IMR-90 (cell line): ENCODE data around the gene GPRC5C. TPM values are rescaled to one million over a fixed set of nuclear protein-coding genes. Genes with fewer than 3 reads are reported as not detected.

Source experiments
- ATAC-seq: fragments of 200-7000 bp; cut with Tn5 transposase; 2 replicates; pipeline ENCODE4 v1.9.1; 2020; ENCODE audit warnings: low read depth, mild to moderate bottlenecking, moderate library complexity
- BruUV-seq: library from RNA; stranded (reverse); fragments of 400-500 nt; replicated peaks from 2 replicates; lab custom pipeline; 2021; lab: Mats Ljungman, UMichigan
- CTCF ChIA-PET: fragments of 300-600 bp; formaldehyde crosslinking; extraction: SDS; loops from one replicate; lab custom pipeline; 2021; ENCODE audit warnings: antibody characterized with exemption; lab: Yijun Ruan, JAX
- POLR2A ChIA-PET: fragments of 300-600 bp; sonication (Branson Sonifier 250); formaldehyde crosslinking; loops from one replicate; lab custom pipeline; 2022; ENCODE audit warnings: antibody characterized with exemption; ENCODE audit not compliant: unreplicated experiment; lab: Charles Lee
- DNase-seq: peaks from one replicate; pipeline ENCODE4 v3.0.0; 2013
- H2AFZ ChIP-seq: replicated peaks from 2 replicates; pipeline ENCODE3; 2013; ENCODE audit warnings: low read length, mild to moderate bottlenecking; ENCODE audit not compliant: poor library complexity
- H2AK5ac ChIP-seq: 2 replicates; pipeline ENCODE4 v1.6.1; 2013; ENCODE audit warnings: low read depth, low read length, inconsistent platforms
- H2AK9ac ChIP-seq: replicated peaks from 2 replicates; pipeline ENCODE3; 2013; ENCODE audit warnings: mild to moderate bottlenecking, low read depth, low read length, moderate library complexity; ENCODE audit not compliant: poor library complexity
- H2BK120ac ChIP-seq: 2 replicates; pipeline ENCODE4 v1.6.1; 2013; ENCODE audit warnings: low read depth, low read length, inconsistent platforms
- H2BK15ac ChIP-seq: 3 replicates; pipeline ENCODE4 v1.6.1; 2013; ENCODE audit warnings: low read depth, low read length, inconsistent platforms
- H2BK20ac ChIP-seq: 2 replicates; pipeline ENCODE4 v1.6.1; 2013; ENCODE audit warnings: low read depth, mild to moderate bottlenecking, inconsistent platforms, low read length, moderate library complexity
- H2BK5ac ChIP-seq: 2 replicates; pipeline ENCODE4 v1.6.1; 2013; ENCODE audit warnings: mild to moderate bottlenecking, low read depth, low read length, inconsistent platforms; ENCODE audit not compliant: poor library complexity, severe bottlenecking
- H3K14ac ChIP-seq: replicated peaks from 2 replicates; pipeline ENCODE4 v1.6.1; 2013; ENCODE audit warnings: low read depth, low read length, inconsistent platforms
- H3K18ac ChIP-seq: 2 replicates; pipeline ENCODE4 v1.6.1; 2013; ENCODE audit warnings: low read depth, low read length, control low read depth
- H3K23ac ChIP-seq: 2 replicates; pipeline ENCODE4 v1.6.1; 2013; ENCODE audit warnings: low read depth, low read length, inconsistent platforms
- H3K27ac ChIP-seq: 2 replicates; pipeline ENCODE4 v1.5.1; 2013; ENCODE audit warnings: mild to moderate bottlenecking, control low read depth, low read length; ENCODE audit not compliant: insufficient read depth
- H3K27me3 ChIP-seq: 2 replicates; pipeline ENCODE4 v1.6.1; 2013; ENCODE audit warnings: low read length; ENCODE audit not compliant: control insufficient read depth, insufficient read depth
- H3K36me3 ChIP-seq: 2 replicates; pipeline ENCODE4 v1.6.1; 2013; ENCODE audit warnings: low read length, mixed read lengths; ENCODE audit not compliant: control insufficient read depth, insufficient read depth
- H3K4ac ChIP-seq: 2 replicates; pipeline ENCODE4 v1.6.1; 2013; ENCODE audit warnings: low read depth, low read length, inconsistent platforms
- H3K4me1 ChIP-seq: 2 replicates; pipeline ENCODE4 v1.6.1; 2013; ENCODE audit warnings: low read length, mixed read lengths; ENCODE audit not compliant: control insufficient read depth, insufficient read depth
- H3K4me2 ChIP-seq: 2 replicates; pipeline ENCODE4 v1.6.1; 2013; ENCODE audit warnings: low read depth, mild to moderate bottlenecking, control low read depth, low read length, moderate library complexity
- H3K4me3 ChIP-seq: 2 replicates; pipeline ENCODE4 v1.5.1; 2013; ENCODE audit warnings: low read depth, mild to moderate bottlenecking, control low read depth, low read length, moderate library complexity; ENCODE audit not compliant: insufficient read depth
- H3K56ac ChIP-seq: 2 replicates; pipeline ENCODE4 v1.6.1; 2013; ENCODE audit warnings: low read length, inconsistent platforms; ENCODE audit not compliant: insufficient read depth; ENCODE audit errors: extremely low read depth
- H3K79me1 ChIP-seq, 2 experiments: 2 replicates each; pipeline ENCODE4 v1.6.1; 2013; ENCODE audit warnings: low read length in 2 of 2, inconsistent platforms in 1 of 2, low read depth in 1 of 2
- H3K9ac ChIP-seq: 2 replicates; pipeline ENCODE4 v1.6.1; 2013; ENCODE audit warnings: low read depth, low read length, control low read depth
- H3K9me1 ChIP-seq: 2 replicates; pipeline ENCODE4 v1.6.1; 2013; ENCODE audit warnings: low read length, inconsistent platforms; ENCODE audit not compliant: insufficient read depth
- H3K9me3 ChIP-seq: 2 replicates; pipeline ENCODE4 v1.6.1; 2013; ENCODE audit warnings: low read length; ENCODE audit not compliant: control insufficient read depth, insufficient read depth
- H4K20me1 ChIP-seq: 2 replicates; pipeline ENCODE4 v1.6.1; 2013; ENCODE audit warnings: low read length, inconsistent platforms; ENCODE audit not compliant: insufficient read depth
- H4K5ac ChIP-seq: 2 replicates; pipeline ENCODE4 v1.6.1; 2013; ENCODE audit warnings: mild to moderate bottlenecking, low read depth, low read length, control low read depth
- H4K8ac ChIP-seq, 2 experiments: 2 replicates each; pipeline ENCODE4 v1.6.1; 2013; ENCODE audit warnings: low read depth in 2 of 2, low read length in 2 of 2, control low read depth in 1 of 2, inconsistent platforms in 1 of 2
- H4K91ac ChIP-seq: 2 replicates; pipeline ENCODE4 v1.6.1; 2013; ENCODE audit warnings: low read depth, low read length, inconsistent platforms; ENCODE audit not compliant: insufficient read depth
- BHLHE40 ChIP-seq: fragments of 150-350 bp; IDR thresholded peaks from 2 replicates; pipeline ENCODE4 v1.6.1; 2016; ENCODE audit warnings: mild to moderate bottlenecking, low read depth, low read length
- MAFK ChIP-seq: IDR thresholded peaks from 2 replicates; pipeline ENCODE4 v1.6.1; 2012; ENCODE audit warnings: low read depth, low read length, improper control_type of control experiment
- MAZ ChIP-seq: IDR thresholded peaks from 2 replicates; pipeline ENCODE4 v1.6.1; 2012; ENCODE audit warnings: low read depth, mild to moderate bottlenecking, low read length, improper control_type of control experiment, moderate library complexity, borderline replicate concordance
- RAD21 ChIP-seq: IDR thresholded peaks from 2 replicates; pipeline ENCODE4 v1.6.1; 2012; ENCODE audit warnings: low read length, improper control_type of control experiment
- WGBS, 2 experiments: methylation state at CpG; one replicate each; pipeline versions ENCODE4 v1.1.5 to v1.1.7; 2013; ENCODE audit warnings: missing lambda C conversion rate in 2 of 2; ENCODE audit not compliant: insufficient read length in 1 of 2; ENCODE audit errors: extremely low coverage in 2 of 2; 5-methylcytosine and 5-hydroxymethylcytosine counted together
- dilution Hi-C: fragments of 300-500 bp; cut with HindIII; formaldehyde crosslinking; loops from one replicate; pipeline ENCODE4 v1.14.3; 2018; ENCODE audit warnings: low sequenced_read_pairs; ENCODE audit not compliant: unreplicated experiment
- in situ Hi-C: fragments of 300-500 bp; cut with MboI; formaldehyde crosslinking; loops from 3 replicates; pipeline ENCODE4 v1.14.3; 2019; ENCODE audit warnings: low sequenced_read_pairs, inconsistent platforms, mixed read lengths
- intact Hi-C: fragments of 100-400 bp; cut with micrococcal nuclease; formaldehyde crosslinking; loops from 2 replicates; pipeline ENCODE4 v1.10.0; 2022
- polyA plus RNA-seq, 3 experiments: library from polyadenylated mRNA; depleted of rRNA; stranded (reverse); fragments of >200 nt; gene quantifications; 2 replicates each; pipeline ENCODE4 v1.2.3, GENCODE V29; 2012; ENCODE audit warnings: low replicate concordance in 1 of 3
- total RNA-seq: library from RNA; depleted of rRNA; stranded (reverse); fragments of >200 nt; gene quantifications from 2 replicates; pipeline ENCODE4 v1.2.3, GENCODE V29; 2012

Gene GPRC5C
- total and polyA plus RNA-seq, 2 of the 4 experiments (the other 2 are of a cell fraction) = not detected

DNA sequence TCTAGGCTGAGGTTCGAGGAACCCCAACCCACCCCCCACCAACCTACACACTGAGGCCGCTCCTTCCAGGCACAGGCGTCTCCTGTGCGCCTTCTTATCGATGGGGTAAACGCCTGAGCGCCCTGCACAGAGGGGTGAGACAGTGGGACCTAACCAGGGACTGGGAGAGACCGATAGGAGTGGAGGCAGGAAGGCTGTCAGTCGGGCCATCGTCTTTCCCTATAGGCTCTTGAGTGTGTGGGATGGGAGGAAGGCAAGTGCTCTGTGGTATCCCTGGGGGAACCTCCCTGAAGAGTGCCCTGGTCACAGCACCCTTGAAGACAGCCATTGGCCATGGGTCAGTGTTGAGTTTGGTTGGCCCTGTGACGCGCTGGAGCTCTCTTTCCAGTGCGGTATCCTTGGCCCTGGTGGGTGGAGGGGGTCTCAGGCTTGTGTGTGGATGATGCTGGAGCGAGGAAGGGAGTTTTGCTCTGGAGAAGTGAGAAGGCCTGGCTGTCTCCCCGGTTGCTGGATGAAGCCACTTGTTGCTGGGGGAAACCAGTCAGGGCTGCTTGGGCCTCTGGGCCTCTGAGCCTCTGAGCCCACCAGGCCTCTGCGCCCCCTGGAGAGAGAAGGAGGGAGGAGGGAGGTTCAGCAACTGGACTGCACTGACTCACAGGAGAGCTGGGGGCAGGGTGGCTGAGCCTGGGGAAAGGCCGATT lies 1.7 kb downstream of the GPRC5C start:
- H4K20me1 ChIP-seq = no peaks in the 10 kb centered on the region
- no peak overlapping the region for H4K5ac ChIP-seq
- H2BK20ac ChIP-seq = no peak overlapping the region
- no peaks in the 10 kb centered on the region for H3K36me3 ChIP-seq
- H2AK5ac ChIP-seq = no peak overlapping the region
- intact Hi-C loops = no loop called here
- no peaks in the 10 kb centered on the region for H3K9me1 ChIP-seq
- ATAC-seq = no peak
- H3K9ac ChIP-seq = no peak overlapping the region
- H4K8ac ChIP-seq = no peak overlapping the region
- no peak overlapping the region for H3K4me2 ChIP-seq
- H3K4me3 ChIP-seq = no peak overlapping the region
- peaks cover 9% of the 10 kb centered on the region; the same call in 1 of the 2 replicates for H3K27me3 ChIP-seq
- no peak overlapping the region for H3K23ac ChIP-seq
- no peak for DNase-seq
- H2AFZ ChIP-seq = no peak overlapping the region
- H4K91ac ChIP-seq = no peak overlapping the region
- no peak overlapping the region for H3K18ac ChIP-seq
- dilution Hi-C loops = no loop called here
- H3K4ac ChIP-seq = no peak overlapping the region
- no peak overlapping the region for H2BK5ac ChIP-seq
- H3K27ac ChIP-seq = no peak overlapping the region
- no CpG with 5 or more reads among the region's 17 CpGs for WGBS, 2 experiments
- H3K56ac ChIP-seq = no peak overlapping the region
- TF ChIP-seq RAD21 (no peak), MAZ (no peak), MAFK (no peak), BHLHE40 (no peak)
- BruUV-seq = no TSS peak
- H2BK15ac ChIP-seq = no peak overlapping the region
- no peaks in the 10 kb centered on the region for H3K4me1 ChIP-seq
- H3K14ac ChIP-seq = no peak overlapping the region
- POLR2A ChIA-PET = no interaction called here
- no peak overlapping the region for H2BK120ac ChIP-seq
- H3K79me1 ChIP-seq = no peaks in the 10 kb centered on the region
- H2AK9ac ChIP-seq = no peak overlapping the region
- in situ Hi-C loops = no loop called here
- H3K9me3 ChIP-seq = peaks cover 8% of the 10 kb centered on the region
- CTCF ChIA-PET = no interaction called here
